ENCODE results near the gene IQSEC1.

Gene IQSEC1

DNA sequence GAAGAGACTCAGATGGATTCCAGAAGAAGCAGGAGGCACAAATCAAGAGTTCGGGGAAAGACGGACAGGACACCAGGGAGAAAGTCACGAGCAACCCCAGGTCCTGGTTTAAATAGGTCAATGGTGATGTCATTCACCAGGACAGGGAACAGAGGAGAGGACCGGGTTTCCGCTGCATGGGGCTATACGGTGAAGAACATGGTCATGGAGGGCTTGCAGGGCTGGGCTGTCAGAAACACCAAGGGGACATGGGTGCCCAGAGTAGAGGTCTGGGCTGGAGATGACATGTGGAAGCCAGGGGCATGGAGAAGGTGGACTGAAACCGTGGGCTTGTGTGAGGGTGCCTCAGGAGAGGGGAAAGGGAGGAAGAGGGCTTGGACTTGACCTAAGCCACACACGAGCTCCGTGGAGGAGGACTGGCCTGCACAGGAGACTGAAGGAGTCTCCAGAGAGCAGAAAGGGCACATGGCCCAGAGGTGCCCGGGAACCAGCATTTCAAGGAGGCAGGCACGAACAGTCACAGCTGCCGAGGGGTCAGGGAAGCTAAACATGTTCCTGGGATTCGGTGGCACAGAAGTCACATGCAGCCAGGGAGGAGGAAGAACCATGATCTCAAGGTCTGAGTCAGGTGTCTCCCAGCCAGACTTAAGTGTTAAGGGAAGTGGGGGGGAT is 177.7 kb downstream of the IQSEC1 start:
- H3K9me3 ChIP-seq (ENCODE audit: control insufficient read depth in 1 of 2, low read length in 2 of 2), result no peaks in the 10 kb centered on the region
- H3K36me3 ChIP-seq (ENCODE audit: control insufficient read depth in 1 of 2, insufficient read depth in 2 of 2, low read length in 2 of 2), result peaks cover 2 to 17% of the 10 kb centered on the region in 2 donors
- H3K9ac ChIP-seq (ENCODE audit: low read depth in 1 of 2, low read length in 2 of 2), result no peak overlapping the region
- peaks cover 4 to 6% of the 10 kb centered on the region in 2 donors for H3K4me1 ChIP-seq (ENCODE audit: control insufficient read depth in 1 of 2, insufficient read depth in 2 of 2, low read length in 2 of 2)
- H3K27me3 ChIP-seq (ENCODE audit: control insufficient read depth in 1 of 2, insufficient read depth in 2 of 2, low read length in 2 of 2), result peaks cover 0 to 6% of the 10 kb centered on the region in 2 donors
- H3K4me3 ChIP-seq (ENCODE audit: low read depth in 1 of 2, low read length in 2 of 2), result no peak overlapping the region
- no peak overlapping the region for H3K27ac ChIP-seq (ENCODE audit: low read depth, low read length)

DNA sequence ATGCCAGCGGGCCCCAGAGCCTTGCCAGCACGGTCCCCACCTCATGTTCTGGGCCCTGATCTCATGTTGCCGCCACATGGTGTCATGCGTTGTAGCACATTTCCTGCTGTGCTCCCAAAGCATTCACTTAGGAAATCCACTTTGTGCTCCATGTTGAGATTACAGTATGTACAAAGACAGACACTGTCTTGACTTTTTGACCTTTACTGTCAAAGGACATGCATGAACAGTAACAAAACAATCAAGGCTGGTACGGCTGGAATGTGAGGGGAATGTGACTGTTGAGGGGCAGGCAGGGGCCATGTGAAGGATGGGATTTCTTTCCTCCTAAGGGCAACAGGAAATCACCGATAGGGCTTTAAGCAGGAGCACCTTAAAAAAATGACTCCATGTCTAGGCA is 178.6 kb downstream of the IQSEC1 start:
- H3K36me3 ChIP-seq (ENCODE audit: control insufficient read depth in 1 of 2, insufficient read depth in 2 of 2, low read length in 2 of 2), result peaks cover 0 to 11% of the 10 kb centered on the region in 2 donors
- no peak overlapping the region for H3K27ac ChIP-seq (ENCODE audit: low read depth, low read length)
- peaks cover 4 to 6% of the 10 kb centered on the region in 2 donors for H3K4me1 ChIP-seq (ENCODE audit: control insufficient read depth in 1 of 2, insufficient read depth in 2 of 2, low read length in 2 of 2)

DNA sequence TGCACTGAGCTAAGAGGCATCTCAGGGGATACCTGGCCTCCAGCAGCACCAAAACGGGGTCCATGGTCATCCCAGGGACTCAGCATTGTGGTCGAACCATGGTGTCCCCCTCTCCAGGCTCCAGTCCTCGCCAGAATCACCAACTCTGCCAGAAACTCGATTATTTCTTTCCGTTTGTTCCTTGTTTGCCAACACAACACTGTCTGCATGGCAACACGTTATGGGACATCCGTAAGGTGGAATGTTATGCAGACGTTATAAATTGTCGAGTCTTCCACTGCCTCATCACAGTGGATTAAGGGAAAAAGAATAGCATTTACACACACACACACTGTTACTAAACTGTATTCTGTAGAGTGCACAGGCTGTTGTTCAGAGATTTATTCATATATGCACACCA is 179.4 kb downstream of the IQSEC1 start:
- peaks cover 0 to 4% of the 10 kb centered on the region in 2 donors for H3K36me3 ChIP-seq (ENCODE audit: control insufficient read depth in 1 of 2, insufficient read depth in 2 of 2, low read length in 2 of 2)
- no peak overlapping the region for H3K27ac ChIP-seq (ENCODE audit: low read depth, low read length)
- peaks cover 4 to 6% of the 10 kb centered on the region in 2 donors for H3K27me3 ChIP-seq (ENCODE audit: control insufficient read depth in 1 of 2, insufficient read depth in 2 of 2, low read length in 2 of 2)
- peaks cover 4 to 6% of the 10 kb centered on the region in 2 donors for H3K4me1 ChIP-seq (ENCODE audit: control insufficient read depth in 1 of 2, insufficient read depth in 2 of 2, low read length in 2 of 2)
- no peak overlapping the region for H3K9ac ChIP-seq (ENCODE audit: low read depth in 1 of 2, low read length in 2 of 2)
- H3K9me3 ChIP-seq (ENCODE audit: control insufficient read depth in 1 of 2, low read length in 2 of 2), result no peaks in the 10 kb centered on the region
- H3K4me3 ChIP-seq (ENCODE audit: low read depth in 1 of 2, low read length in 2 of 2), result no peak overlapping the region

More for the DNA sequence above, 178.6 kb downstream of the IQSEC1 start:
- Histone ChIP-seq H3K4me3 (ENCODE audit: low read depth in 1 of 2, low read length in 2 of 2) (no peak overlapping the region), H3K27me3 (ENCODE audit: control insufficient read depth in 1 of 2, insufficient read depth in 2 of 2, low read length in 2 of 2) (peaks cover 4 to 6% of the 10 kb centered on the region in 2 donors), H3K9me3 (ENCODE audit: control insufficient read depth in 1 of 2, low read length in 2 of 2) (no peaks in the 10 kb centered on the region), H3K9ac (ENCODE audit: low read depth in 1 of 2, low read length in 2 of 2) (no peak overlapping the region)

GRCh38 chr3:12893247-12893646 is 180.0 kb downstream of the IQSEC1 start:
- no peak overlapping the region for H3K27ac ChIP-seq (ENCODE audit: low read depth, low read length)

DNA sequence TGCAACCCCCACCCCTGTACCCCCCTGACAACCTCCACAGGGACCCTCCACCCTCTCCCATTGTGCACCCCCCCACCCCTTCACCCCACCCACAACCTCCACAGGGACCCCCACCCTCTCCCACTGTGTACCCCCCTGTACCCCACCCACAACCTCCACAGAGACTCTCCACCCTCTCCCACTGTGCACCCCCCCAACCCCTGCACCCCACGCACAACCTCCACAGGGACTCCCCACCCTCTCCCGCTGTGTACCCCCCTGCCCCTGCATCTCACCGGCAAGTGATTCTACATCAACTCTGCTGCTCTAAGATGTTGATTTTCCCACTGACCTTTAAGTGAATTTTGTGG is 180.4 kb downstream of the IQSEC1 start:
- no peaks in the 10 kb centered on the region for H3K36me3 ChIP-seq (ENCODE audit: control insufficient read depth in 1 of 2, insufficient read depth in 2 of 2, low read length in 2 of 2)
- no peak overlapping the region for H3K27ac ChIP-seq (ENCODE audit: low read depth, low read length)
- H3K9ac ChIP-seq (ENCODE audit: low read depth in 1 of 2, low read length in 2 of 2), result no peak overlapping the region
- peaks cover 4 to 6% of the 10 kb centered on the region in 2 donors for H3K27me3 ChIP-seq (ENCODE audit: control insufficient read depth in 1 of 2, insufficient read depth in 2 of 2, low read length in 2 of 2)
- no peak overlapping the region for H3K4me3 ChIP-seq (ENCODE audit: low read depth in 1 of 2, low read length in 2 of 2)
- no peaks in the 10 kb centered on the region for H3K9me3 ChIP-seq (ENCODE audit: control insufficient read depth in 1 of 2, low read length in 2 of 2)
- peaks cover 4 to 6% of the 10 kb centered on the region in 2 donors for H3K4me1 ChIP-seq (ENCODE audit: control insufficient read depth in 1 of 2, insufficient read depth in 2 of 2, low read length in 2 of 2)

More at GRCh38 chr3:12893247-12893646, 180.0 kb downstream of the IQSEC1 start:
- no peak overlapping the region for H3K4me3 ChIP-seq (ENCODE audit: low read depth in 1 of 2, low read length in 2 of 2)
- H3K9ac ChIP-seq (ENCODE audit: low read depth in 1 of 2, low read length in 2 of 2), result no peak overlapping the region
- peaks cover 4 to 6% of the 10 kb centered on the region in 2 donors for H3K4me1 ChIP-seq (ENCODE audit: control insufficient read depth in 1 of 2, insufficient read depth in 2 of 2, low read length in 2 of 2)
- no peaks in the 10 kb centered on the region for H3K36me3 ChIP-seq (ENCODE audit: control insufficient read depth in 1 of 2, insufficient read depth in 2 of 2, low read length in 2 of 2)
- H3K27me3 ChIP-seq (ENCODE audit: control insufficient read depth in 1 of 2, insufficient read depth in 2 of 2, low read length in 2 of 2), result peaks cover 4 to 6% of the 10 kb centered on the region in 2 donors
- no peaks in the 10 kb centered on the region for H3K9me3 ChIP-seq (ENCODE audit: control insufficient read depth in 1 of 2, low read length in 2 of 2)

DNA sequence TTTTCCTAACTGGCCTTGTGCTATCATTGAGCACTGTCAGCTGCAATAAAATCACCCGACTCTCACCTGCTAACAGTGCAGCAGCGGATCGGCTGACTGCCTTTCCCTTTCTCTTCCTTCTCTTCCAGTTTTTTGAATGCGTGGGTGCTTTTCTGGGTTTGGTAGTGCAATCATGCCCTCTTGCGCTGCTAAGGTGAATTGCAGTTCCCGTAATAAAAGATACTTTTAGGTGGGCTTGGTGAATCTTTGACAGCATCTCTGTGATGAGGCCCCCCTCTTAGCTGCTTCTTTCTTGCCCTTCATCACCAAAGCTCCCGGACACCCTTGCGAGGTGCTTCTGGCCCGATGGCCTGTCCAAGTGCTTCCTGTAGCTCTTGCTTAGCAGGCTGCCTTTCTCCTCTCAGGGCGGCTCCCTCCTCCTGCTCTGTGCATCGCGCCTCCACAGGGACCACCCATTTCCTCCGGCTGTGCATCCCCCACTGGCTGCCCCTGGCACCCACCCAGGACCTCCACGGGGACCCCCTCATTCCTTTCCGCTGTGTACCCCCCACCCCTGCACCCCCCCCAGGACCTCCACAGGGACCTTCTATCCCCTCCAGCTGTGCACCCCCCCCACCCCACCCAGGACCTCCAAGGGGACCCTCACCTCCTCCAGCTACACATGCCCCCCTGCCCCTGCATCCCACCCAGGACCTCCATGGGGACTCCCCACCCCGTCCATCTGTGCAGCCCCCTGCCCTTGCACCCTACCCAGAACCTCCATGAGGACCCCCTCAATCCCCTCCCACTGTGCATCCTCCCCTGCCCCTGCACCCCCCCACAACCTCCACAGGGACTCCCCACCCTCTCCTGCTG is 181.0 kb downstream of the IQSEC1 start:
- Histone ChIP-seq H3K9ac (ENCODE audit: low read depth in 1 of 2, low read length in 2 of 2) (no peak overlapping the region), H3K4me3 (ENCODE audit: low read depth in 1 of 2, low read length in 2 of 2) (peak overlapping the region in 1 of 2 donors; percentile 56), H3K9me3 (ENCODE audit: control insufficient read depth in 1 of 2, low read length in 2 of 2) (no peaks in the 10 kb centered on the region), H3K36me3 (ENCODE audit: control insufficient read depth in 1 of 2, insufficient read depth in 2 of 2, low read length in 2 of 2) (no peaks in the 10 kb centered on the region), H3K27me3 (ENCODE audit: control insufficient read depth in 1 of 2, insufficient read depth in 2 of 2, low read length in 2 of 2) (peaks cover 4 to 6% of the 10 kb centered on the region in 2 donors), H3K4me1 (ENCODE audit: control insufficient read depth in 1 of 2, insufficient read depth in 2 of 2, low read length in 2 of 2) (peaks cover 4 to 6% of the 10 kb centered on the region in 2 donors), H3K27ac (ENCODE audit: low read depth, low read length) (no peak overlapping the region)

DNA sequence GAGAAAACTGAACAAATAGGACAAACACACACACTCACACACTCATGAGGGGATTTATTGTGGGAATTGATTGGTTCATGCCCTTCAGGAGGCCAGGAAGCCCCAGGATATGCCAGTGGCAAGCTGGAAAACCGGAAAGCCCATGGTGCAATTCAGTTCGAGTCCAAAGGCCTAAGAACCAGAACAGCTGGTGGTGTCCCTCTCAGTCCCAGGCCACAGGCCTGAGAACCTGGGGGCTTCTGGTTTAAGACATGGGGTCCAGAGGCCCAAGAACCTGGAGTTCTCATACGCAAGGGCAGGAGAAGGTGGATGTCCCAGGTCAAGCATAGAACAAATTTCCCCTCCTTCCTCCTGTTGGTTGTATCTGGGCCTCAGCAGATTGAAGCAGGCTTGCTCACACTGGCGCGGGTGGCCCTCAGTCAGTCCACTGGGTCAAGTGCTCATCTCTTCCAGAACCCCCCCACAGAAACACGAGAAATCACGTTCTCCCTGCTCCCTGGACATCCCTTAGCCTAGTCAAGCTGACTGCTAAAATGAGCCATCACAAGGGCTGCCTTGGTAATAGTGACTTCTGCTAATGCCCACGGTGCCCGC is 181.7 kb downstream of the IQSEC1 start:
- H3K36me3 ChIP-seq (ENCODE audit: control insufficient read depth in 1 of 2, insufficient read depth in 2 of 2, low read length in 2 of 2), result no peaks in the 10 kb centered on the region
- H3K27me3 ChIP-seq (ENCODE audit: control insufficient read depth in 1 of 2, insufficient read depth in 2 of 2, low read length in 2 of 2), result peaks cover 4 to 12% of the 10 kb centered on the region in 2 donors
- no peak overlapping the region for H3K9ac ChIP-seq (ENCODE audit: low read depth in 1 of 2, low read length in 2 of 2)
- peak overlapping the region in 1 of 2 donors; percentile 56 for H3K4me3 ChIP-seq (ENCODE audit: low read depth in 1 of 2, low read length in 2 of 2)
- no peak overlapping the region for H3K27ac ChIP-seq (ENCODE audit: low read depth, low read length)
- peaks cover 4 to 6% of the 10 kb centered on the region in 2 donors for H3K4me1 ChIP-seq (ENCODE audit: control insufficient read depth in 1 of 2, insufficient read depth in 2 of 2, low read length in 2 of 2)
- no peaks in the 10 kb centered on the region for H3K9me3 ChIP-seq (ENCODE audit: control insufficient read depth in 1 of 2, low read length in 2 of 2)

- H3K4me3 ChIP-seq (ENCODE audit: low read depth in 1 of 2, low read length in 2 of 2), result no peak overlapping the region
- no peak overlapping the region for H3K27ac ChIP-seq (ENCODE audit: low read depth, low read length)
- no peaks in the 10 kb centered on the region for H3K36me3 ChIP-seq (ENCODE audit: control insufficient read depth in 1 of 2, insufficient read depth in 2 of 2, low read length in 2 of 2)
- peaks cover 4 to 15% of the 10 kb centered on the region in 2 donors for H3K27me3 ChIP-seq (ENCODE audit: control insufficient read depth in 1 of 2, insufficient read depth in 2 of 2, low read length in 2 of 2)
- H3K9me3 ChIP-seq (ENCODE audit: control insufficient read depth in 1 of 2, low read length in 2 of 2), result no peaks in the 10 kb centered on the region
- peaks cover 6 to 8% of the 10 kb centered on the region in 2 donors for H3K4me1 ChIP-seq (ENCODE audit: control insufficient read depth in 1 of 2, insufficient read depth in 2 of 2, low read length in 2 of 2)
- H3K9ac ChIP-seq (ENCODE audit: low read depth in 1 of 2, low read length in 2 of 2), result no peak overlapping the region
Observed at GRCh38 chr3:12890610-12891390, 182.4 kb downstream of the IQSEC1 start.

DNA sequence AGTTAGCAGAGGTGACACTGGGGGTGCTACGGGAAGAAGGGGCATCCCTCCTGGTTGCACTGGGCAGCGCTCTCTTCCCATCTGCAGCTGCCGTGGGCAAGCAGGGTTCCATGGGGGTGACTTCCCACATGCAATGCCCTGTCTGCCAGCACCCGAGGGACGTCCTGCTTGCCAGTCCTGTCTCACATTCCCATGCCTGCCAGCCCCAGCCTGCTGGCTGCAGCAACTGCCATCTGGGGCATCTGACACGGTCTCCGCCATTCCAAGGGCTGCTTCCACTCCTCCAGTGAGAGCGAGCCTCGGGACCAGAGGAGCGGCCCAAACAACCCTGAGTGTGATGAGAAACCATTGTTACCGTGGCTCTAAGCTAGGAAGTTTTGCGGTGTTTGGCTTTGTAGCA is 186.5 kb downstream of the IQSEC1 start:
- peaks cover 4 to 7% of the 10 kb centered on the region in 2 donors for H3K4me1 ChIP-seq (ENCODE audit: control insufficient read depth in 1 of 2, insufficient read depth in 2 of 2, low read length in 2 of 2)
- H3K36me3 ChIP-seq (ENCODE audit: control insufficient read depth in 1 of 2, insufficient read depth in 2 of 2, low read length in 2 of 2), result no peaks in the 10 kb centered on the region
- H3K9ac ChIP-seq (ENCODE audit: low read depth in 1 of 2, low read length in 2 of 2), result no peak overlapping the region
- no peak overlapping the region for H3K4me3 ChIP-seq (ENCODE audit: low read depth in 1 of 2, low read length in 2 of 2)
- no peaks in the 10 kb centered on the region for H3K9me3 ChIP-seq (ENCODE audit: control insufficient read depth in 1 of 2, low read length in 2 of 2)
- H3K27me3 ChIP-seq (ENCODE audit: control insufficient read depth in 1 of 2, insufficient read depth in 2 of 2, low read length in 2 of 2), result peaks cover 4 to 9% of the 10 kb centered on the region in 2 donors
- no peak overlapping the region for H3K27ac ChIP-seq (ENCODE audit: low read depth, low read length)
